Upper lobe of left lung (tissue), 6 donors: ENCODE results near the gene PRDM16. TPM values are rescaled to one million over a fixed set of nuclear protein-coding genes. Genes with fewer than 3 reads are reported as not detected.

Experiments used
- ATAC-seq, 2 donors: fragments of 200-7000 bp; cut with Tn5 transposase; one replicate each; pipeline ENCODE4 v1.9.1; 2022; ENCODE audit warnings: mild to moderate bottlenecking in 2 of 2, moderate library complexity in 2 of 2; ENCODE audit not compliant: low FRiP score in 2 of 2
- DNase-seq, 2 donors: peaks; one replicate each; pipeline ENCODE4 v3.0.0-alpha.2; 2019 to 2020
- H3K27ac ChIP-seq, 4 donors: fragments of 200-600 bp; sonication (generic); one replicate each; pipeline ENCODE4 v1.5.1; 2016 to 2019
- H3K27me3 ChIP-seq, 4 donors: fragments of 200-600 bp; sonication (generic); one replicate each; pipeline ENCODE4 v1.5.1; 2017 to 2019
- H3K36me3 ChIP-seq, 4 donors: fragments of 200-600 bp; sonication (generic); one replicate each; pipeline ENCODE4 v1.5.1; 2016 to 2019
- H3K4me1 ChIP-seq, 4 donors: fragments of 200-600 bp; sonication (generic); one replicate each; pipeline ENCODE4 v1.5.1; 2018 to 2019
- H3K4me3 ChIP-seq, 4 donors: fragments of 200-600 bp; sonication (generic); one replicate each; pipeline ENCODE4 v1.5.1; 2017 to 2019; ENCODE audit warnings: mild to moderate bottlenecking in 2 of 4, moderate library complexity in 1 of 4
- H3K9me3 ChIP-seq, 4 donors: fragments of 200-600 bp; sonication (generic); one replicate each; pipeline ENCODE4 v1.5.1; 2018 to 2019
- EP300 ChIP-seq, 4 donors: sonication (generic); formaldehyde crosslinking; IDR thresholded peaks; one replicate each; pipeline ENCODE4 v1.5.1; 2017; ENCODE audit warnings: antibody characterized with exemption in 4 of 4, control low read depth in 2 of 4
- POLR2A ChIP-seq, 4 donors: fragments of 450-650 bp; IDR thresholded peaks; one replicate each; pipeline ENCODE4 v1.5.1; 2016 to 2017; ENCODE audit warnings: antibody characterized with exemption in 4 of 4, mild to moderate bottlenecking in 2 of 4
- POLR2AphosphoS5 ChIP-seq, 2 donors: sonication (generic); formaldehyde crosslinking; IDR thresholded peaks; one replicate each; pipeline ENCODE4 v1.5.1; 2017; ENCODE audit warnings: antibody characterized with exemption in 2 of 2
- WGBS, 2 donors: methylation state at CpG; one replicate each; pipeline ENCODE4 v1.1.5; 2017 to 2018; 5-methylcytosine and 5-hydroxymethylcytosine counted together
- total RNA-seq, 6 donors: library from RNA; depleted of rRNA in 4 of 6; stranded (reverse); fragments of >200 nt in 4 of 6; gene quantifications; one replicate each; pipeline versions ENCODE4 v1.1.0 to v1.2.1, GENCODE V29; 2016 to 2021
- TF ChIP-seq, protein P1 (sequence below), 6 experiments: fragments of 450-650 bp in 4 of 6; fragments of 200-600 bp in 2 of 6; sonication (generic) in 2 of 6; IDR thresholded peaks; one replicate each; pipeline ENCODE4 v1.5.1; 2016 to 2019; ENCODE audit warnings: antibody characterized with exemption in 6 of 6
- donor health status: DM: no; HTN: no; CAD: no; lungs with moderate emphysema.
- donor health status: DM: no; HTN: yes; CAD: no; lungs with severe emphysema.

Gene PRDM16
- total RNA-seq, 6 donors from 2014 or later: 12.3 to 54.5 (median 21.2) TPM

DNA sequence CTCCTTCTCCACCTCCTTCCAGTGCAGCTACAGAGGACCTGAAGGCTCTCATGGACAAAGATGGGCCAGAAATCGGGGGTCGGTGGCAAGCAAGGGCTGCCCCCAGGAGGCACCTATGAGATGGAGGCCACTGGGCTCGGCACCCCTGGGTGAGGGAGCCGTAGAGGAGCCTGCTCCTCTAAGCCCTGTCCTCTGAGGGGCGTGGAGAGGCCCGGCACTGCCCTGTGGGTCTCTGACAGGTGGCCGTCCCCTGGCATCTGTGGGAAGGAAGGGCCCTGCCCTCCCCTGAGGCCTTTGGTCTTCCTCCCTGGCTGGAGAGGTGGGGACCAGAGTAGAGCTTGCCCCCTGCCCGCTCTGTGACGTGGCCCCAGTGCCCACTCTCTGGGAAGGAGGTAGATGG is 30.9 kb downstream of the PRDM16 start:
- peak in 1 of 2 donors; percentile 55 for DNase-seq
- 85 to 89% methylated on average over 2 to 9 of the region's 9 CpGs for WGBS, 2 donors
- Histone ChIP-seq H3K36me3 (no peaks in the 10 kb centered on the region), H3K4me3 (no peak overlapping the region), H3K27ac (no peak overlapping the region), H3K27me3 (no peaks in the 10 kb centered on the region), H3K4me1 (peaks cover 0 to under 1% (median 0%) of the 10 kb centered on the region in 4 donors), H3K9me3 (no peaks in the 10 kb centered on the region)
- ATAC-seq: no peak
- TF ChIP-seq, protein P1, sequence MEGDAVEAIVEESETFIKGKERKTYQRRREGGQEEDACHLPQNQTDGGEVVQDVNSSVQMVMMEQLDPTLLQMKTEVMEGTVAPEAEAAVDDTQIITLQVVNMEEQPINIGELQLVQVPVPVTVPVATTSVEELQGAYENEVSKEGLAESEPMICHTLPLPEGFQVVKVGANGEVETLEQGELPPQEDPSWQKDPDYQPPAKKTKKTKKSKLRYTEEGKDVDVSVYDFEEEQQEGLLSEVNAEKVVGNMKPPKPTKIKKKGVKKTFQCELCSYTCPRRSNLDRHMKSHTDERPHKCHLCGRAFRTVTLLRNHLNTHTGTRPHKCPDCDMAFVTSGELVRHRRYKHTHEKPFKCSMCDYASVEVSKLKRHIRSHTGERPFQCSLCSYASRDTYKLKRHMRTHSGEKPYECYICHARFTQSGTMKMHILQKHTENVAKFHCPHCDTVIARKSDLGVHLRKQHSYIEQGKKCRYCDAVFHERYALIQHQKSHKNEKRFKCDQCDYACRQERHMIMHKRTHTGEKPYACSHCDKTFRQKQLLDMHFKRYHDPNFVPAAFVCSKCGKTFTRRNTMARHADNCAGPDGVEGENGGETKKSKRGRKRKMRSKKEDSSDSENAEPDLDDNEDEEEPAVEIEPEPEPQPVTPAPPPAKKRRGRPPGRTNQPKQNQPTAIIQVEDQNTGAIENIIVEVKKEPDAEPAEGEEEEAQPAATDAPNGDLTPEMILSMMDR (IDR thresholded peaks at IDR 0.05): no peak
- no peak for TF ChIP-seq POLR2A (IDR thresholded peaks at IDR 0.05)
- TF ChIP-seq EP300 (IDR thresholded peaks at IDR 0.05): no peak
- no peak for TF ChIP-seq POLR2AphosphoS5 (IDR thresholded peaks at IDR 0.05)

DNA sequence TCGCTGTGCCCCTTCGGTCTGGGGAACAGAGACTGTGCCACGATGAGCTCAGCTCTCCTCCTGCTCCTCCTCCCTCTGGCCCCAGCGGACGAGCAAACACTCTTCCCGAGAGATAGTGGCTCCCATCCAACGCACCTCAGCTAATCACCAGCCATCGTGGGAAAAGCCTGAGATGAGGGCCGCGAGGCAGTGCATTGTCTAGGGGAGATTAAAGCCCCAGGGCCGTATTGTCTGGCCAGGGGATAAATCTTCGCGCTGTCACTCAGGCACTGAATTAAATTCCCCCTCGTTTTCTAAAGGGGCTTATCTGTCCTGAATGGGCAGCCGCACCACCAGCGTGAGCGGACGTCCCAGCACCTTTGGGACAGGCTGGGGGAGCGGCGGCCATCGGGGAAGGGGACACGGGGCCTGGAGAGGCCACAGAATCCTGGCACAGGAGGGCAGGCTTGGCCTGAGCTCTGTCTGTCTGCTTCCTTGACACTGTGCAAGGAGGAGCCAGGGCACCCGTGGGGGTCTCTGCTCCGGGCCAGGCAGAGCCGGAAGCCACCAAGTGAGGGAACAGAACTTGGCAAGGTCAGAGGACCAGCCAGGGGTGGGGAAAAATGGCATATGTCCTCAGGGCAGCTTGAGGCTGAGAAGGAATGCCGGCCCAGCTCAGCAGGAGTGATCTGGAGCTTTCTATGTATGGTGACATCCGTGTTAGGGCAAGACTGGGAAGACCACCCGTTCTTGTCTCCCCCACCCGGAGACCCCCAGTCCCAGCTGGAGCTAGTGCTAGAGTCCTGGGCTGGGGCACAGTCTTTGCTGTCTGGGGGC is 32.3 kb downstream of the PRDM16 start:
- 62 to 69% methylated on average over 23 to 29 of the region's 29 CpGs for WGBS, 2 donors
- Histone ChIP-seq H3K4me1 (peaks cover 0 to 8% (median 4%) of the 10 kb centered on the region in 4 donors), H3K4me3 (no peak overlapping the region), H3K27me3 (no peaks in the 10 kb centered on the region), H3K27ac (no peak overlapping the region), H3K36me3 (no peaks in the 10 kb centered on the region), H3K9me3 (no peaks in the 10 kb centered on the region)
- ATAC-seq (no peak), DNase-seq (peak in 1 of 2 donors; percentile 69)
- TF ChIP-seq POLR2A (IDR thresholded peaks at IDR 0.05): no peak
- no peak for TF ChIP-seq EP300 (IDR thresholded peaks at IDR 0.05)
- TF ChIP-seq, protein P1 (IDR thresholded peaks at IDR 0.05): no peak
- TF ChIP-seq POLR2AphosphoS5 (IDR thresholded peaks at IDR 0.05): no peak

DNA sequence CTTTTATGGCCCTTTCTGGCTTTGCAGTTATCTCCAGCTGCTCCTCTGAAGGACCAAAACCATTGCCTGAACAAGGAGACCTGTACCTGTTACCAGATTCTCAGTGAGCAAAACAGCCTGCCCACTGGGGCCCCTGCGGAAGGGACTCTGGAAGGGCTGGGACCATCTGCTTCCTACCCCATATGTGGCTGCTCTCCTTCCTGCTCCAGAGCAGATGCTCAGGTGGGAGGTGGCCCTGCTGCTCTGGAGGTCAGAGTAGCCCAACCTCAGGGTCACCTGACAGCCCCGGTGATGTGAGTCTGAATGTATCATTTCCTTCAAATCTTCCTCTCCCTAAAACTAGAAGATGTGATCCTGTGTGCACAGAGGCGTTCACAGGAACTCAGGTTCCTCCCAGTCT is 33.6 kb downstream of the PRDM16 start:
- Histone ChIP-seq H3K27me3 (no peaks in the 10 kb centered on the region), H3K4me3 (no peak overlapping the region), H3K9me3 (peaks cover 0 to 2% (median 0%) of the 10 kb centered on the region in 4 donors), H3K27ac (no peak overlapping the region), H3K36me3 (no peaks in the 10 kb centered on the region), H3K4me1 (peaks cover 0 to 8% (median 4%) of the 10 kb centered on the region in 4 donors)
- 58 to 83% methylated on average over 1 to 3 of the region's 3 CpGs for WGBS, 2 donors
- no peak for DNase-seq
- no peak for ATAC-seq
- TF ChIP-seq, protein P1 (IDR thresholded peaks at IDR 0.05): no peak
- TF ChIP-seq POLR2A (IDR thresholded peaks at IDR 0.05): no peak
- no peak for TF ChIP-seq EP300 (IDR thresholded peaks at IDR 0.05)

DNA sequence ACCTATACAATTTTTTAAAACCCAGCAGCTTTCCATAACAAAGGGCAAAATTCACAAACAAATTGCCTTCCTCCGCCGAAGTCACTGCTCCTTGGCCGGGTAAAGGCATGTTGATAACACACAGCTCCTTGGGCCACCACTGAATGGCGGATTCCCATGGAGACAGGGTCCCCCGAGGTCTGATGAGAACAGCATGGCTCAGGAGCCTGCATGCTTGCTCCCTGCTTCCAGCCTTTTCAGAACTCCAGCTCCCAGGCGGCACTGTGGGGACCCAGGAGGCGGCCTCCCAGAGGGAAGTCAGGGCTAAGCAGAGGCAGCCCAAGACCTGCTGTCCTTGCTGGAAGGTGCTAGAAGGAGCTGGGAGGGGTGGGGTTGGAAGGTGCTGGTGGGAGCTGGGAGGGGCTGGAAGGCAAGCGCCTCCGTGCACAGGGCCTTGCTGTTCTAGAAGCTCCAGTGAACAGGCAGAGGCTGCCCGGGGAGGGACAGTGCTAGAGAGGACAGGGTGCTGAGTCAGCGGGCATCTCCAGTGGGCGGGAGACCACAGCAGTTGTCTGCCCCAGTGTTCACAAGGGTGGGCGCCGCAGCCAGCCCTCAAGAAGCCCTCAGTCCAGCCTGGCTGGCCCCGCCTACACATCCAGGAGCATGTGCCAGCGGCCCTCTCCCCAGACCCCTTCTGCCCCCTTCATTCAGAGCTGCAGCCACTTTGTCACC is 35.1 kb downstream of the PRDM16 start:
- 81 to 94% methylated on average over 9 to 16 of the region's 16 CpGs for WGBS, 2 donors
- Histone ChIP-seq H3K36me3 (no peaks in the 10 kb centered on the region), H3K4me1 (peaks cover 0 to 8% (median 4%) of the 10 kb centered on the region in 4 donors), H3K9me3 (peaks cover 0 to 5% (median 0%) of the 10 kb centered on the region in 4 donors), H3K27me3 (no peaks in the 10 kb centered on the region), H3K27ac (no peak overlapping the region), H3K4me3 (no peak overlapping the region)
- DNase-seq (peak in 1 of 2 donors; percentile 50), ATAC-seq (no peak)
- TF ChIP-seq, protein P1 (IDR thresholded peaks at IDR 0.05): no peak
- TF ChIP-seq POLR2A (IDR thresholded peaks at IDR 0.05): no peak
- no peak for TF ChIP-seq EP300 (IDR thresholded peaks at IDR 0.05)
- no peak for TF ChIP-seq POLR2AphosphoS5 (IDR thresholded peaks at IDR 0.05)
